GM10847 (cell line): Measurements from ENCODE around the gene CYP4A11.

Experiments
- POLR2A ChIP-seq: IDR thresholded peaks from 2 replicates; pipeline ENCODE4 v1.6.1; 2011; ENCODE audit not compliant: insufficient read length; ENCODE audit errors: extremely low read depth

The CYP4A11 gene, protein sequence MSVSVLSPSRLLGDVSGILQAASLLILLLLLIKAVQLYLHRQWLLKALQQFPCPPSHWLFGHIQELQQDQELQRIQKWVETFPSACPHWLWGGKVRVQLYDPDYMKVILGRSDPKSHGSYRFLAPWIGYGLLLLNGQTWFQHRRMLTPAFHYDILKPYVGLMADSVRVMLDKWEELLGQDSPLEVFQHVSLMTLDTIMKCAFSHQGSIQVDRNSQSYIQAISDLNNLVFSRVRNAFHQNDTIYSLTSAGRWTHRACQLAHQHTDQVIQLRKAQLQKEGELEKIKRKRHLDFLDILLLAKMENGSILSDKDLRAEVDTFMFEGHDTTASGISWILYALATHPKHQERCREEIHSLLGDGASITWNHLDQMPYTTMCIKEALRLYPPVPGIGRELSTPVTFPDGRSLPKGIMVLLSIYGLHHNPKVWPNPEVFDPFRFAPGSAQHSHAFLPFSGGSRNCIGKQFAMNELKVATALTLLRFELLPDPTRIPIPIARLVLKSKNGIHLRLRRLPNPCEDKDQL

DNA sequence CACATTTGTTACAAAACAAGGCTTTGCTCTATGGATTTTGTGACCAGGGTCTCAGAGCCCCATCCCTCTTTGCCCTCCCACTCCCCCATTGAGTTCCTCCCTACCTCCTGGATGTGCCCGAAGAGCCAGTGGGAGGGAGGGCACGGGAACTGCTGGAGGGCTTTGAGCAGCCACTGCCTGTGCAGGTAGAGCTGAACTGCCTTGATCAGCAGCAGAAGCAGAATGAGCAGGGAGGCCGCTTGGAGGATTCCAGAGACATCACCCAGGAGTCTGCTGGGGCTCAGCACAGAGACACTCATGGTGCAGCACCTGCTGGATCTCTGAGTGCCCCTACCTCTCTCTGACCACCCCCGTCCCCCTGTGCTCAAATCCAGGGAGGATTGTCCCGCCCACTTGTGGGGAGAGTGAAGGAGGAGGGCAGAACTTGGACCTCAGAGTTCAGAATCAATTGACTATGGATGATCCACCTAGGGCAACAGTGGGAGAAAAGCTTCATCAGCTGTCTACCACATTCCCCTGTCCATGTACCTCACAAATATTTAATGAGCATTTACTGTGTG, at the start of gene CYP4A11:
Gene CYP4A11 (minus strand): TSS at position 342 of the 560 bp plus-strand sequence. CDS start 43 bp downstream, at position 299.
- no peak for TF ChIP-seq POLR2A

DNA sequence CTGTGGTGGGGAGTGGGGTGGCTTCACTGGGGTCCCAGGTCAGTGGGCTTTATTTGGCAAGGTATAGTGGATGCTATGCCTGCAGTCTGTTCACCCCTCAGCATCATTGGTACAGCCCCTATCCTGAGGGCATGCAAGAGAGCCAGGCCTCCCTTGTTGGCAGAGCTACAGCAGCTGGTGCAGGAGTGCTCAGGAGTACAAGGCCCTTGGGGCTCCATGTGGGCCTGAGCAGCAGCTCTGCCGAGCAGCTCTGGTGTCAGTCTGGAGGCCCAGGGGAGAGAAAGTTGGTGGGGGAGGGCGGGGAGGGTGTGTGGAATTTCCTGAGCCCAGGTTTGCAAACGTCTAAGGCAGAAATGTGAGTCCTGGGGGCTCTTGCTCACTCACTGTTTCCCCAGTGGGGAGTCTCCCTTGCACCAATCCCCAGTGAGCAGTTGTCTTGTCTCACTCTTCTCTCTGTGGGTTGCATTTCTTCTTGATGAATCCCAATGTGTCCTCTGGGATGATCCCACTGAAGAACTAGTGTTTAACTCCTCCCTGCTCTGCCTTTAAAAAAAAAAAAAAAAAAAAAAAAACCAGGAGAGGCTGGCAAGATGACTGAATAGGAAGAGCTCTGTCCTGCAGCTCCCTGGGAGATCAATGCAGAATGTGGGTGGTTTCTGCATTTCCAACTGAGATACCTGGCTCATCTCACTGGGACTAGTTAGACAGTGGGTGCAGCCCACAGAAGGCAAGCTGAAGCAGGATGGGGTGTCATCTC, 42.7 kb upstream of the CYP4A11 start:
- no peak for TF ChIP-seq POLR2A

DNA sequence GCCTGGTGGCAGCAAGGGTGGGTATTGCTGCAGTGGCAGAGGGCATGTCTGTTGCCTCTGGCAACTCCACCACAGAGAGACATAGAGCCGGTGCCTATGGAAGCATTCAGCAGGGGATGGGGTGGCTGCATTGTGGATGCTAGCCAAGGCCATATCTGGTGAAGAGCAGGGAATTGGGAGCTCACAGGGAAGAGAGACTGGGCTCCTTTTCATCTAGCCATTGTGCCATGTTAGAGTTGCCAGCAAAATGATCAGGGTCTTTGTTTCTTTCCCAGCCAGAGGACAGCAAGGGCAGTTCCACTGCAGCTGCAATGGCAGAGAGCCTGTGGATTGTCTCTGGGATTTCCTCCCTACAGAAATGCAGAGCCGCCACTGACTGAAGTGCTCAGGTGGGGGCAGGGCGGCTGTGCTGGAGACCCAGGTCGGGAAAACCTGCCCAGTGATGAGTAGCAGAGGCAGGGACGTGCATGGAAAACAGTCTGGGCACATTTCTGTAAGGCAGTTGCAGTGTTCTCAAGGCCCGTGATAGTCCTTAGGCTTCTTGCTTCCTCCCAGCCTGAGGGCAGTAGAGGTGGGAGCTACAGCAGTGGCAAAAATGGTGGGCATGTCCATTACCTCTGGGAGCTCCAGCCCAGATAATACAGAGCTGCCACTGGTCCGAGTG, 42.0 kb upstream of the CYP4A11 start:
- no peak for TF ChIP-seq POLR2A

DNA sequence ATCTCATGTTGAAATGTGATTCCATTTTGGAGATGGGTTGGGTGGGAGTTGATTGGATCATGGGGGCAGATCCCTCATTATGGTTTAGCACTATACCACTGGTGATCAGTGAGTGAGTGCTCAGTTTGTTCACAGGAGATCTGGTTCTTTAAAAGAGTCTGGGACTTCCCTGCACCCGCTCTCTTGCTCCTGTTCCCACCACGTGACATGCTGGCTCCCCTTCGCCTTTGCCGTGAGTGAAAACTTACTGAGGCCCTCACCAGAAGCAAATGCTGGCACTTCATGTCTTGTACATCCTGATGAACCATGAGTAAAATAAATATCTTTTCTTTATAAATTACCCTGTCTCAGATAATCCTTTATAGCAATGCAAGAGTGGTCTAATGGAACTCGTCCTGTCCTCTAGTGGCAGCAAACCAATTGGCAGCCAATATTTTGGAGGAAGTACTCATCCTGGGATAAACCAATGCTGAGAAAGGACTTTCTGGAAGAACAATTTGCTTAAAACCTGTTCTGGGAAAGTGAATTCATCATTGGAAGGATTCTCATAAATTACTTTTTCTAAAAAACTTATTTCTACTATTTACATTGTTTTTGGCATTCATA, 27.8 kb upstream of the CYP4A11 start:
- no peak for TF ChIP-seq POLR2A

DNA sequence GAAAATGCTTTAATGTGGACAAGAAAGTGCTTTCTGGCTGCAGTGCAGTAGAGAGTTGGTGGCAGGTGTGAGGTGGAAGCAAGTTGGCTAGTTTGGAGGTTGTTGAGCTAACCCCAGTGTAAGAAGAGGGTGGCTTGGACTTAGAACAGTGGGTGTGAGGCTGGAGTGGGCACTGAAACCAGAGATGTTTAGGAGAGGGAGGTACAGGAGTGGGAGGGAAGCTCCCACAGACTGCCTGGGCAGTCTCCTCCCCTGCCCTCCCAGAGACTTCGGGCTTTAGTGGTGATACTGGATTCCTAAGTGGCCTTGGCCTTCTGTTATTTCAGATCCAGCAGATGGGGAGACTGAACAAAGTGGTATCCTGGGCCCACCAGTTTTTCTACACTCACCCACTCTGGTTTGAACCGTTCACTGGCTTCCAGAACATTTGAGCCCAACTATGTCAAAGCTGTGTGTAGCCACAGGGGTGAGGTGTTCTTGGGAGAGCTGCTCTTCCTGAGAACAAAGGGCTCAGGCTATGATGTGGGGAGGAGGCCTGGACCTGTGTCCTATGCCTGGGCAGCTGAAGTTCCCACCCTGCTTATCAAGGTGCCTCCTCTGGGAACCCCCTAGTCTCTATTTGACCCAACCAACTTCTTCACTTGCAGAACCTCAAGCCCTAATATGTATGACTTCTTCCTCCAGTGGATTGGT, 19.9 kb upstream of the CYP4A11 start:
- no peak for TF ChIP-seq POLR2A

DNA sequence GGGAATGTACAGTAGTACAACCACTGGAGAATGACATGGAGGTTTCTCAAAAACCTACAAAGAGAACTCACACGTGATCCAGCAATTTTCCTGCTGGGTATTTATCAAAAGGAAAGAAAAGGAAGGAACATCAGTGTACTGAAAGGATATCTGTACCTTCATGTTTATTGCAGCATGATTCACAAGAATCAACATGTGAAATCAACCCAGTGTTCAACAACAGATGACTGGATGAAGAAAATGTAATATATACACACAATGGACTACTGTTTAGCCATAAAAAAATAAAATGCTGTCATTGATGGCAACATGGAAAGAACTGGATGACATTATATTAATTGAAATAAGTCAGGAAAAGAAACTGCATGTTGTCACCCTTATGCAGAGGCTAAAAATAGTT, 19.0 kb upstream of the CYP4A11 start:
- TF ChIP-seq POLR2A, result no peak

DNA sequence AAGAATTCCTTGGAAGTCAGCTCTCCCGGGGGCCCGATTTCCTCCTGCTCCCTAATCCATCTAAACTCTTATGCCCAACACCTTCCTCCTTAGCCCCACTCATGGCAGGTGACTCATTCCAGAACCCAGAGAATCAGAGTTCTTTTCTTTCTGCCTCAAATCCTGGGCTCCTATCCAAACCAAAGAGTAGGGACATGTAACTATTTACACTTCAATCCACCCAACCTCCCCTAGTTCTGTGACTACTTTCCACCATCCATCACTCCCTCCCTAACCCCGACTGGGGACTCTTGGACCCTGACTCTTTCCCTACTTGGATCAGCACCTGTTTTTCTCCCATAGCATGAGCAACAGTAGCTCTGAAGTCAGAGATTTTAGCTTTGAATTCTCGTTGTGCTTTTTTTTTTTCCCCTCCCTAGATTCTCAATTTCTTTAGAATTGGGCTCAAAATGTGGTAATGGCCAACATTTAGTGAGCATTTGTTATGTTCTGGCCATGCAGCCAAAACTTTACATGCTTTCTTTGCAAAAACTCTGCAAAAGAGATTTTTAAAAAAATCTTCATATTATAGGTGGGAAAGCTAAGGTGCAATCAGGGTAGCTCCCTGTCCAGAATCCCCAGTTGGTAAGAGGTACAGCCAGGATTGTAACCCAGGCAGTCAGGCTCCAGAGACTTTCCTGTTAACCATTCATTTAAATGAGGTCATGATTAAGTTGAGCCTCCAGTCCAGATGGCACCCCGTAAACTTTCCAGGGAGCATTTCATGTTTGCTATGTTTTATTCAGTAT, 7.5 kb upstream of the CYP4A11 start:
- no peak for TF ChIP-seq POLR2A

DNA sequence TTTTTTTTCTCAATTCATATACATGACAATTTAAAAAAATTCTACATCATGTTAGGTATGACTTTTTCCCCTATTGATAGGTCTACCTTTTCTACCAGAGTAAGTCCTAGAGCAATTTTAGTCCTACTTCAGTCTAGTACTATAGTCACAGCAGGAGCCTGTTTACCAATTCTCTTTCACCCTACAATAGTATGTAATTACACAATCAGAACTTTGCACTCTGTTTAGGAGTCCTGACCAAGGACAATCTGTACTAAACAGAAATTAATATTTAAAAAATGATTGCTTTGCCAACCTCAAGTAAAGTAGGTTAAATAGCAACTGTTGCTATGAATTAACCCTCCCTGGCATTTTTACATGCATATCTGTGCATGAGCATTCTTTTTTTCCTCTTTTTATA, 810 bp upstream of the CYP4A11 start:
- no peak for TF ChIP-seq POLR2A

DNA sequence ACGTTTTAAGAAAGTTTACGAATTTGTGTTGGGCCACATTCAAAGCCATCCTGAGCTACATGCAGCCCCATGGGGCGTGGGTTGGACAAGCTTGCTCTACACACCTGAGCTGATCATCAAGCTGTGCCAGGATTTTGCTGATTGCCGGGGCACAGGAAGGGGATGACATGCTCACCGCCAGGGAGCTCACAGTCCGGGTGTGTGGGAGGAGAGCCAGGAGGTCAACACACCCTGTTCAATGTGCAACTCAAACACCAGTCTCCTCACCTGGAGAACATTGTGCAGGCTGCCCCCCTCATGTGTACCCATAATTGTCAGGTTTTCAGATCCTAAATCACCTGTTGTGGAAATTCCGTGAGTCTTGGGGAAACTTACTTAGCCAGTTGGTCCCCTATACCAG, 969 bp downstream of the CYP4A11 start:
- TF ChIP-seq POLR2A, result no peak

DNA sequence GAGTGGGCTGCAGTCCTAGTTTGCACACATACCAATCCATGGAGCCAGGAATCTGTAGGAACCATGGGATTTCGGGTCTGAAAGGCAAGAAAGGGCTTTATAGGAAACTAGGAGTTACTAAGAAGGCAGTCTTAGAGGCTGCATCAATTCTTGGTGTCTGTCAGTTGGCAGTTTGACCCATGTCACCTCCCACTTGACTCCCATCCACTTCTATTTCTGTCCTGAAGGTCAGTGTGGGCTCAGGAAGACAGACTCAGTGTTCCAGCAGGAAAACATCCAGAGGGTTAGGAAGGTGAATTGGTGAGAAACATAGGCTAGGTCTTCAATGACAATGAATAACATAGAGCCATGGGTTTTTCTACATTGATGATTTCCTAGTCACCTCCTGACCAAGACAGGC, 4.0 kb downstream of the CYP4A11 start:
- TF ChIP-seq POLR2A, result no peak

DNA sequence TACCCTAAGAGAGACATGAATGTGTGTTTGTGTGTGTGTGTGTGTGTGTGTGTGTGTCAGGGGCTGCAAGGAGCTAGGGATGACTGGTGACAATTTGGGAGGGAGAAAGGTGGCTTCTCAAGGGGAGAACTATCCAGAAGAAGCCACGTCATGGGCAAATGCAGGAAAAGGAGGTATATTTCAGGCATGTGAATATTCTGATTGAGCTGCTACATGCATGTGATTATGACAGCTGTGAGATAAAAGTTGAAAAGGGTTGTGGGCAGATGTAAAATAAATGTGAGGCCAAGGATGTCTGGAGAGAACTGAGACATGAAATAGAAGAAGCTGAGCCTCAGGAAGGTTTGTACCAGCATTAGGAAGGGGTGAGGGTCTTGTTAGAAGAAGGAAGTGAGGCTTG, 4.5 kb downstream of the CYP4A11 start:
- TF ChIP-seq POLR2A, result no peak

DNA sequence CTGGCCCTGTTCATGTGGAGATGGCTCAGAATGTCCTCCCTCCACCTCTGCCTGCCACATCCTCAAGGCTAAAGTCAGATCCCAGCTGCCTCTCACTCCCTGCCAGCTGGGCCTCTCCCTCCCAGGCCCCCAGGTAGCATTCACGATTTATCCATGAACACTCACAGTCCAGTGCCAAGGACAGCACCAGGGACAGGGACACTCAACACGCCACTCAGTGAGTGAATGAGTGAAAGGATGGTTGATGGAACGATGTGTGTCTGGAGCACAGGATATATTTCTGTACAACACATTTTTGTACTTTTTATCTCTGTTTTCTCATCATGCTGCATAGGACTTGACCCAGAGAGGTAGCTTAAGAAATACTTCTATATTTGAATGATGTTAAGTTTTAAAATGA, 10.1 kb downstream of the CYP4A11 start:
- TF ChIP-seq POLR2A, result no peak

DNA sequence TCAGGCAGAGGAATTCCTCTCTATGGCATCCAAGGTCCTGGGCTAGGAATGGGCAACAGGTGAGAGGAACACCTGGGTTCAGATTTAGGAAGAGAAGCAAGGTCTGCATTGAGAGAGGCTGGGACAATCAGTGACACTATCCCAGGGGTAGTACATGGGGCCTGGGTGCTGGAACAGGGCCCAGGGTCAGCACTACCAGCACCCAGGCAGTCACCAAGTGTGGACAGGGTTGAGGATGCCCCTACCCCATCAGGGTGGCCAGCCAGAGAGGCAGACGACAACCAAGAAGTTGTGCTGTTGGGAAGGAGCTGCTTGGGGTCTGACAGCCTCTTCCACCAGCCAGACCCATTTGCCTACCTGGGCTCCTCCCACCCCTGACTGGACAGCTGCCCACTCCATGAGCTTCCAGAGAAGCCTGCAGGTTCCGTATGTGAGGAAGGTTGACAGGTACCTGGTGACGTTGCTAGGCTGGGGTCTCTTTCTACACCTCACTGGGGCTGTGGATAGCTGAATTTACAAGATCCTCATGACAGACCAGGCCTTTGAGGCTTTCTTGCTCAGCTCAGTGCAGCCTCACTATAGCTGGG, 13.9 kb downstream of the CYP4A11 start:
- TF ChIP-seq POLR2A, result no peak
